Keratinocyte (primary cell): ENCODE results near the gene HOPX.

ENCODE experiments used
- CTCF ChIP-seq, 3 experiments: IDR thresholded peaks in 1 of 3; conservative IDR thresholded peaks in 1 of 3; optimal IDR thresholded peaks in 1 of 3; 2 replicates in 2 of 3; 3 replicates in 1 of 3; pipeline versions ENCODE3 to v1.5.1; 2011; ENCODE audit warnings: low read length in 3 of 3, mild to moderate bottlenecking in 3 of 3, moderate library complexity in 2 of 3, control low read depth in 1 of 3, inconsistent platforms in 1 of 3; ENCODE audit not compliant: insufficient read depth in 2 of 3; ENCODE audit errors: extremely low read depth in 1 of 3
- EZH2 ChIP-seq: IDR thresholded peaks from one replicate; pipeline ENCODE4 v1.6.1; 2012; ENCODE audit warnings: inconsistent platforms, mild to moderate bottlenecking, low read length, moderate library complexity

GRCh38 chr4:56627375-56627774, 53.7 kb downstream of the HOPX start:
- TF ChIP-seq CTCF (optimal IDR thresholded peaks at IDR 0.05 in 1 of 3, IDR thresholded peaks at IDR 0.05 in 1 of 3, conservative IDR thresholded peaks at IDR 0.05 in 1 of 3; ENCODE audit: extremely low read depth in 1 of 3, insufficient read depth in 2 of 3, low read length in 3 of 3), result no peak
- TF ChIP-seq EZH2, result no peak
